IPS-18c (cell line): Measurements from ENCODE around the gene LRRC14B.
"Not testable (repeated sequence)": the region's sequence is repeated elsewhere in the genome, so short reads cannot be mapped to it uniquely, and the experiment has no call there.

ENCODE experiments used
- H3K4me3 ChIP-seq: 2 replicates; pipeline ENCODE4 v1.7.0; 2013; ENCODE audit warnings: low read depth, mild to moderate bottlenecking, low read length, moderate library complexity; ENCODE audit not compliant: insufficient read depth
- H3K9me3 ChIP-seq: one replicate; pipeline ENCODE4 v1.6.1; 2013; ENCODE audit warnings: mild to moderate bottlenecking, low read length, moderate library complexity; ENCODE audit not compliant: control insufficient read depth, insufficient read depth

LRRC14B gene

DNA sequence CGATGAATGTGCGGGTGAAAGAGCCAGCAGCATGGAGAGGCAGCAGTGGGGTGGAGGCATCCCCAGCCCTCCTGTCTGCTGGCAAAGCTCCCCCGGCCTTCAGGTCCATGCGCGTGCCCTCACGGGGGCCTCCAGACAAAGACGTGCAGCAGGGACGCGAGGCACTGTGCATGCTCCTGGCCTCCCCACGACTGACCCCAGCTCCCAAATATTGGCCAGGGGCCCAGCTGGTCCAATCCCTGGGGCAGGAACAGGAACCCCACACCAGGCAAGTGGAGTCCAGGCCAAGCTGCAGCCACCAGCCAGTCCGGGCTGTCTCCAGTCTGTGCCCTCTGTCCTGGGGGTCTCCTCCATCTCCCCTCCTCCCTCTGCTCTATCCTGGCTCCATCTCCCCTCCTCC is 33.5 kb upstream of the LRRC14B start:
- Histone ChIP-seq H3K9me3 (no peaks in the 10 kb centered on the region), H3K4me3 (no peak overlapping the region)

DNA sequence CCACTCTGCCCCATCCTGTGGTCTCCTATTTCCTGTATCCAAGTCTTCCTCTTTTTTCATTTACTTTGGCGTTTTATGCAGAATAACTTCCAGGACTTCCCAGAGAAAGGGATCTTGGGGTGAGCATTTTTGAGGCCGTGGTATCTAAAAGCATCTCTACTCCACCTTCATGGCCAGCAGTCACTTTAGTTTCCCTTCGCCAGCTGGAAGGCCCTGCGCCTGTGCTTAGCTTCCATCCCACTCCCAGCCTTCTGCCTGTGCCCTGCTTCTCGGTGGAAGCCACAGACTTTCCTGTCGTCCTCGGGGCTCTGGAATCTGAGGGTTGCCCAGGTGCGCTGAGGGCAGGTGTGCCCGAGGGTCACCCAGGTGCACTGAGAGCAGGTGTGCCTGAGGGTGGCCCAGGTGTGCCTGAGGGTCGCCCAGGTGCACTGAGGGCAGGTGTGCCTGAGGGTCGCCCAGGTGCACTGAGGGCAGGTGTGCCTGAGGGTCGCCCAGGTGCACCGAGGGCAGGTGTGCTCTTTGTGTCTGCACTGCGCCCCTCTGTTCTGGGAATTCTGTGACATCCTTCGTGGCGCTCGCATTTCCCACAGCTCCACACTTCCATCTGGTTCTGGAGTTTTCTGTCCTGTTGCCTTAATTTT is 32.4 kb upstream of the LRRC14B start:
- Histone ChIP-seq H3K4me3 (no peak overlapping the region), H3K9me3 (peaks cover 3% of the 10 kb centered on the region)

DNA sequence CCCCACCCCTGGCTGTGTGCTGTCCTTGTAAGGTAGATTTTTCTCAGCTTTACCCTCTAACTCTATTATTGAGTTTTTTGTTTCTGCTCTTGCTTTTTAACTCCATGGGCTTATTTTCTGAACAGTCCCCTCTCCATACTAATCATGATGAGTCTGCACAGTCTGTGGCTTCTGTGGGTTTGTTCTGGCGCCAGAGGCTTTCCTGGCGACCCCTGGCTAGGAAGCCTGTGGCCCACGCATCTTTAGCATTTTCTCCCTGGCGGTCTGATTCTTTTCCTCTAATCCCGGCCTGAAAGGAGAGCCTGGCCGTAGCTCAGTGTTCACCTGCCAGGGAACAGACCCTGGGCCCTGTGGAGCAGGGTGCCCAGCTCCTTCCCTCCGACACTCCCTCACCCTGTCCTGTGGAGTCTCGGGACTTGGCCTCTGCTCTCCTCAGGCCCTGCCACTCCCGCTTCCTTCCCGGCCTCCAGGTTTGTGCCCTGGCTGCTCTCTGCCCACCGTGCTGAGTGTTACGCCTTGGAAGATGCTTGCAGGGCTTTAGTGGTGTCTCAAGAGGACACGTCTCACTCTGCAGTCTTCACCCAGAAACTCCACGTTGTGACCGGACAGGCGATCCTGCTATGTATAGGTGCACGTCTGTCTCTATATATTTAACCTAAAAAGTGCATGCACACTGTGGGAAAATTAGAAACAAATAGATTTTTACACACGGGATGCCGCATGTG is 31.7 kb upstream of the LRRC14B start:
- peaks cover 6% of the 10 kb centered on the region for H3K9me3 ChIP-seq
- no peak overlapping the region for H3K4me3 ChIP-seq

DNA sequence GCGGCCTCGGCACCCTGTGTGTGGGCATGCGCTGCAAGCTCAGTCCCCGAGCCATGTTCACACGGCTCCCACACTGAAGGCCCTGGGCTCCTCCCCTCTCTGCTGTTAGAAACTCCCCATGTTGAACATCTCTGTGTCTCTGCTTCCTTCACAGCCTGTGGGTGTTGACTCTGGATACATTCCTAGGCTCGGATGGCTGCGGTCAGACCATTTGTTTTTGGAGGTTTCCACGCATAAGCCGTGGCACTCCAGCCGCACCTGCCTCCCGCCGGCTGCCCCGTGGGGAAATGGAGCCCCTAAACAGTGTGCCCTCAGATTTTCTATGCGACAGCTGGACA is 31.2 kb upstream of the LRRC14B start:
- H3K9me3 ChIP-seq, result peaks cover 6% of the 10 kb centered on the region
- H3K4me3 ChIP-seq, result no peak overlapping the region

DNA sequence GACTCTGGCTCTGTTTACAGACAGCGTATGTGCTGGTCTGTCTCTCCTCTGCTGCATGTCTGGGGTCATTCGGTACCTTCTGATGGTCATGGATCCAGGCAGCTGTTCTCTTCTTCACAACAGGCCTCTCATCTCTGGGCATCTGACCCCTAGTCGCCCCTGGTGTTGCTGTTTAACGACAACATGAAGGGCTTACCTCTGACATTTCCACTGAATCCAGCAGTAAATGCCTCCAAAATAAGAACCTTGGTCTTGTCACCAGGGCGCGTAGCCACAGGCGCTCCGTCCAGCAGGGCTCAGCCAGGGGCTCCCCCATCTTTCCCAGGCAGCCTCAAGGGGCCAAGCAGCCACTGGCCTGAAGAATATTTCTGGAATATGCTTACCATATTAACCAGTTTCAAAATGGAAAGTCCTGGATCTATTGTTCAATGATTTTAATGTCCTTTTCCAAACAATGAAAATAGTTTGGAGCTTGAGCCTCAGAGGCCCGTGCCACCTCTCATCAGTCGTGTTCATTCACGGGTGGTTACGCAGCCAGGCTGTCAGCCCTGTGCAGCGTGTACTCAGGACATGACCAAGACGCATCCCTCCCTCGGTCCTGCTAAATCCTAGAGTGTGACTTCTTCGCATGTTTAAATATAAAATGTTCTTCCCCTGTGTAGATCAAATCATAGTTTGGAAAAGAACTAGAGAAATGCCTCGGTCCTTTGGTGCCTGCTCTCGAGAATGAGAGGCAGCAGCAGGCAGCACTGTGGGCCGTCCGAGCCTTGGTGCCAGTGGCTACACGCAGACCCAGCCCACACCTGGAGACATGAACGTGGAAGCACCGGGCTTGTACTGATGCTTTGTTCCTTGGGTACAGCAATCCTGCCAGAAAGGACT is 30.1 kb upstream of the LRRC14B start:
- peaks cover 6% of the 10 kb centered on the region for H3K9me3 ChIP-seq
- H3K4me3 ChIP-seq, result no peak overlapping the region

DNA sequence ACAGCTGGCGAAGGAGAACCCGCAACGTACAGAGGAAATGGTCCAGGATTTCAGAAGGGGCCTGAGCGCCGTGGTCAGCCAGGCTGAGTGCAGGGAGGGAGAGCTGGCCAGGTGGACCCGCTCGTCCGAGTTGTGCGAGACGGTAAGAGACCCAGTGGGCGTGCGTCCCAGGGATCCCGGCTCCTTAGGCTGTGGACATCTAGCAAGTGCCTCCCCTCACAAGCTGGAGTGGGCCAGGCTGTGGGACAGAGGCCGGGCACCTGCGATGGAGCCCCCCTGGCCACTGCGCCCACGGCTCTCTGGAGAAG is 29.5 kb upstream of the LRRC14B start:
- no peak overlapping the region for H3K4me3 ChIP-seq

DNA sequence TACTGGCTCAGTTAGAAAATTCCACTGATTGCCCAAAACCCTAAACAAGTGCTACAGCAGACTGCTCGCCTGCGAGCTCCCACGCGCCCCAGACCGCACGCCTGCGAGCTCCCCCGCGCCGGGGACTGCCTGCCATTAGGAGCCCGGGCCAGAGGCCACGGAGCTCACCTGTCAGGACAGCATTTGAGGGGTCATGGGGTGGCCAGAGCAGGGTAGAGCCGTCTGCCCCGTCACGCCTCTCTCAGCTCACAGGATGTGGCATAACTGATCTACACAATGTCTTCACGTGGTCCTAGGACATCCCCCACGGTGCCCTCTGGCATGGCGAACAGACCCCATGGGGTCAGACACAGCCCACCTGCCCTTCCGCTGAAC is 29.1 kb upstream of the LRRC14B start:
- no peak overlapping the region for H3K4me3 ChIP-seq
- peaks cover 6% of the 10 kb centered on the region for H3K9me3 ChIP-seq

More for the DNA sequence above, 29.5 kb upstream of the LRRC14B start:
- H3K9me3 ChIP-seq, result peaks cover 6% of the 10 kb centered on the region

DNA sequence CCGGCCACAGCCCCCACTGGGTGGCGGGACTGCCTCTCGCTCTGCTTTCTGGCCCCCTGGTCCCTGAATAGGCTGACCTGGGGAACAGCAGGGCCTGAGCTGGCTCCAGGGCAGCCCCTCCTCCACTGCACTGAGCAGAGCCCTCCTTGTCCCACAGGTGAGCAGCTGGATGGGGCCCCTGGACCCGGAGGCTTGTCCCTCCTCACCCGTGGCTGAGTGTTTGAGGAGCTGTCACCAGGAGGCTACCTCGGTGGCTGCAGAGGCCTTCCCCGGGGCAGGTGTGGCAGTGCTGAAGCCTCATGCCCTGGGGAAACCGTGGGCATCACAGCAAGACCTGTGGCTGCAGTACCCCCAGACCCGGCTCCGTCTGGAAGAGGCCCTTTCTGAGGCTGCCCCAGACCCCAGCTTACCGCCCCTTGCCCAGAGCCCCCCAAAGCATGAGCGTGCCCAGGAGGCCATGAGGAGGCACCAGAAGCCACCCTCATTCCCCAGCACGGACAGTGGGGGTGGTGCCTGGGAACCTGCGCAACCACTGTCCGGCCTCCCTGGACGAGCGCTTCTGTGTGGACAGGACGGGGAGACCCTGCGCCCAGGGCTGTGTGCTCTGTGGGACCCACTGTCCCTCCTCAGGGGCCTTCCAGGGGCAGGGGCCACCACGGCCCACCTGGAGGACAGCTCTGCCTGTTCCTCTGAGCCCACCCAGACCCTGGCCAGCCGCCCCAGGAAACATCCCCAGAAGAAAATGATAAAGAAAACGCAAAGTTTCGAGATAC is 28.5 kb upstream of the LRRC14B start:
- Histone ChIP-seq H3K4me3 (no peak overlapping the region), H3K9me3 (peaks cover 6% of the 10 kb centered on the region)

DNA sequence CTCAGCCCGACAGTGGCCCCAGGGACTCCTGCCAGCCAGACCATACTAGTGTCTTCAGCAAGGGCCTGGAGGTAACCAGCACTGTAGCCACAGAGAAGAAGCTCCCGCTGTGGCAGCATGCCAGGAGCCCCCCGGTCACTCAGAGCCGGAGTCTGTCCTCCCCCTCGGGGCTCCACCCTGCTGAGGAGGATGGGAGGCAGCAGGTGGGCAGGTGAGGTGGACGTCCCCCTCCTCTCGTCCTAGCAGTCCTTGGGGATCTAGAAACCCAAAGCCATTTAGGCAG is 28.0 kb upstream of the LRRC14B start:
- peaks cover 6% of the 10 kb centered on the region for H3K9me3 ChIP-seq

DNA sequence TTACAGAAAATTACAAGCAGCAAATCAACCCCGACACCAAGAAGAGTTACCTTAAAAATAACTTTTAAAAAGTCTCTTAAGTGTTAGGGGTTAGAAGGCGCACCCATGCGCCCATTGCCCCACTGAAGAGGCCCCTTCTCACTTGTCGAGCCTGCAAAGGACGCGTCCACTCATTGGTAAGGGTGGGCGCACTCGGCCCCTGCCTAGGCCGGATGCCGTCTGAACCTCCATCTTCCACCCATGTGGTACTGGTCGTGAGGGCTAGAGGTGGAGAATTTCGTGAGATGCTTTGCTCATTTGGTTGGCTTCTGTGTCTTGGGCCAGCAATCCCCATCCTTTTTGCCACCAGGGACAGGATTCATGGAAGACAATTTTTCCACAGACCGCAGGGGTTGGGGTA is 27.5 kb upstream of the LRRC14B start:
- Histone ChIP-seq H3K9me3 (peaks cover 6% of the 10 kb centered on the region), H3K4me3 (no peak overlapping the region)

More for the DNA sequence above, 28.0 kb upstream of the LRRC14B start:
- no peak overlapping the region for H3K4me3 ChIP-seq

DNA sequence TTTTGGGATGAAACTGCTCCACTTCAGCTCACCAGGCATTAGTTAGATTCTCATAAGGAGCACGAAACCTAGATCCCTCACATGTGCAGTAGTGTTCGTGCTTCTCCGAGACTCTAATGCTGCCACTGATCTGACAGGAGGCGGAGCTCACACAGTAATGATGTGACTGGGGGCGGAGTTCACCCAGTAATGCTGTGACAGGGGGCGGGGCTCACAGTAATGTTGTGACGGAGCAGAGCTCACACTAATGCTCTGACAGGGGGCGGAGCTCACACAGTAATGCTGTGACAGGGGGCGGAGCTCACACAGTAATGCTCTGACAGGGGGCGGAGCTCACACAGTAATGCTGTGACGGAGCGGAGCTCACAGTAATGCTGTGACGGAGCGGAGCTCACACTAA is 27.1 kb upstream of the LRRC14B start:
- no peak overlapping the region for H3K4me3 ChIP-seq
- peaks cover 6% of the 10 kb centered on the region for H3K9me3 ChIP-seq

DNA sequence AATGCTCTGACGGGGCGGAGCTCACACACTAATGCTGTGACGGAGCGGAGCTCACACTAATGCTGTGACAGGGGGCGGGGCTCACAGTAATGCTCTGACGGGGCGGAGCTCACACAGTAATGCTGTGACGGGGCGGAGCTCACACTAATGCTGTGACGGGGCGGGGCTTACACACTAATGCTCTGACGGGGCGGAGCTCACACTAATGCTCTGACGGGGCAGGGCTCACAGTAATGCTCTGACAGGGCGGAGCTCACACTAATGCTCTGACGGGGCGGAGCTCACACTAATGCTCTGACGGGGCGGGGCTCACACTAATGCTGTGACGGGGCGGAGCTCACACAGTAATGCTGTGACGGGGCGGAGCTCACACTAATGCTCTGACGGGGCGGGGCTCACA is 26.5 kb upstream of the LRRC14B start:
- not testable (repeated sequence) for H3K9me3 ChIP-seq, H3K4me3 ChIP-seq

DNA sequence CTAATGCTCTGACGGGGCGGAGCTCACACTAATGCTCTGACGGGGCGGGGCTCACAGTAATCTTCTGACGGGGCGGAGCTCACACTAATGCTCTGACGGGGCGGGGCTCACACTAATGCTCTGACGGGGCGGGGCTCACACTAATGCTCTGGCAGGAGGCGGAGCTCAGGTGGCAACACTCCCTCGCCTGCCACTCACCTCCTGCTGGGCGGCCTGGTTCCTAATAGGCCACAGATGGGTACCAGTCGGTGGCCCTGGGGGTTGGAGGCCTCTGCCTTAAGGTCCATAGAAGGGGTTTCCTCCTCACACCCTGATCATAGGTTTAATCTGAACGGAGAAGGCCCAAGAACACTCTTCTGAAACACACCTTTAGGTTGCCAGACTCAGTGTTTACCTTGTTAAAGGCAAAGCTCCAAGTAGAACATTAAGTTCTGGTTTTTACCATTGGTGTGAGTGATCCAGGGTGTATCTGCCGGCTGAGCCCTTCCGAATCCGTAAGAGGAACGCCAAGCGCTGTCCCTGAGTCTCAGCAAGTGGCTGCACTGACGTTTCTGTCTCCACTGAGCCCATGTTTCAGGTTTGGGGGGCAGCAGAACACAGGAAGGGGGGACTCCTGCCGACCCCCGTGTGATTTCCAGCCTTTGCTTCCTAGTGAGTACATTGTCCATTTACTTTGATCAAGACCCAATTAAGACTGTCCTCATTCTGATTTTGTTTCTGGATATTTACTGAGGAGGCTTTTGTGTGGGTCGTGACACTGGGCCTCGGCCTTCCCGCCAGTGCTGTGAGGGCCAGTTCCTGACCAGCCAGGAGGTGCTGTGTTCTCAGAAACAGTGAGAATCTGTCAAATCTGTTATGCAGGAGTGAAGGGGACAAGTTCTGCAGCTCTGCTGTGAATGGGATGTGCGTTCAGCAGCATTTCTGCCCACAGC is 24.6 kb upstream of the LRRC14B start:
- no peak overlapping the region for H3K4me3 ChIP-seq
- H3K9me3 ChIP-seq, result peaks cover 6% of the 10 kb centered on the region

DNA sequence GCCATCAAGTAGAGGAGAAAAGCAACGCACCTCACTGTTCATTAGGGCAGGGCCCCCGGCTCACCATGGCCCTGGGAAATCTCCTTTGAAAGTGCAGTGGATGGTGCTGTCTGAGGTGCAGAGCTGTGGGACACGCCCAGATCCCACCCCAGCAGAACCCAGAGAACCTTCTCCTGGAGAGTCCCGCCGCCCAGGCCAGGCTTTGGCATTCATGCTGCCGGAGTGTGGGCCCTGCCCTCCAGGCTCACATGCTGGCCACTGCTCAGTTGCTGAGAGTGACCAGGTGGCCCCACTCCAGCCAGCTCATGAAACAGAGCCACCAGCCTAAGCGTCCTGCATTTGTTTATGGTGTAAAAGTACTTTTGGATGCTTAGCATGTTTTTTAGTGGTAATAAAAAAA is 23.8 kb upstream of the LRRC14B start:
- Histone ChIP-seq H3K4me3 (no peak overlapping the region), H3K9me3 (peaks cover 6% of the 10 kb centered on the region)

DNA sequence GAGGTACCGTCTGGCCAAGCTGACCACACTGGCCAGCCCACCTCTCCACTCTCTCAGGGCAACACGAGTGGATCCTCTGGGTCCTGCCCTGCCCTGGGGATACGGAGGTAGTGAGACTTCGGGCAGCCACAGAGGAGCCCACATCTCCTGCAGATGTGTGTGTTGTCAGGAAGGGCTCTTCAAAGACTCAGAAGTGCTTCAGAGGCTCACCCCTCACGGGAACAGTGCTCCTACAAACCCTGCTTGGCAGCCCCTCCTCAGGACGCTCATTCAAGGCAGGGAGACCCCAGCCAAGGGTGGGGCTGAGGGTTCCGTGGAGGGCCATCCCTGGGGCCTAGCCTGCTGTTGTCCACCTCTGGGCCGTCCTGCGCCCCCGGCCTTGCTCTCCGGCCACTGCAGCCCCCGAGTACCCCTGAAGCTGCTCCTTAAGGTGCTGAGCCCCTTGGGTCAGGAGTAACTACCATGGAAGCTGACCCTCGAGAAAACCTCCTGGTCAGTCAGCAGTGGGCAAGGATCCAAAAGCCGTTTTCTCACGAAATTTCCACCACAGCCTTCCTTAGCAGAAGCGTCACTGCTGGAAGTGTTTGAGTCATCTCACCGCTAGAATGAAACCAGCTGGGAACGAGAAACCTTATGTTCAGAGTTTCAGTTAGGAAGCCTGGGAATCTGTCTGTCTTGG is 23.2 kb upstream of the LRRC14B start:
- Histone ChIP-seq H3K9me3 (peaks cover 6% of the 10 kb centered on the region), H3K4me3 (no peak overlapping the region)

DNA sequence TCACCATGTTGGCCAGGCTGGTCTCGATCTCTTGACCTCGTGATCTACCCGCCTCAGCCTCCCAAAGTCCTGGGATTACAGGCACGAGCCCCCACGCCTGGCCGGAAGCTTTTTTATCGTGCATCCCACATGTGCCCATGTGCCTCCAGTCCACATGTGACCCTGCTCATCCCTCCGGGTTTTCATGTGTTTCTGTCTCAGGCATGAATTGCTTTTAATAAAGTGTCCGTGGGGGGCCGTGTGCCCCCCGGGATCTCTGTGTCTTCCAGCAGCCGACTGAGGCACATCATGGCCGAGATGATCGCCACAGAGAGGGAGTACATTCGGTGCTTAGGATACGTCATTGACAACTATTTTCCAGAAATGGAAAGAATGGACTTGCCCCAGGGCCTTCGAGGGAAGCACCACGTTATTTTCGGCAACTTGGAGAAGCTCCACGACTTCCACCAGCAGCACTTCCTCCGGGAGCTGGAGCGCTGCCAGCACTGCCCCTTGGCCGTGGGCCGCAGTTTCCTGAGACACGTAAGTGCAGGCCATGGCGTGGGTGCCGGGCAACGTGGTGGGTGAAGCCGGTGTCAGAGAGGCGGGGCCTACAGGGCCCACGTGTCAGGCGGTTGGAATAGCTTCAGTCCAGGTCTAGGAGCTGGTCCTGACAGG is 22.1 kb upstream of the LRRC14B start:
- H3K4me3 ChIP-seq, result no peak overlapping the region
- peaks cover under 1% of the 10 kb centered on the region for H3K9me3 ChIP-seq
